DND-41 (cell line): Measurements from ENCODE around the gene MIOX.
A peak's percentile ranks its signal among the peaks of the same experiment; 100 is the strongest.

Source experiments
- ATAC-seq: fragments of 200-7000 bp; cut with Tn5 transposase; 3 replicates; pipeline ENCODE4 v1.9.1; 2021; ENCODE audit warnings: low read depth; ENCODE audit not compliant: insufficient read depth
- DNase-seq: peaks from one replicate; pipeline ENCODE4 v3.0.0-alpha.2; 2020
- H2AFZ ChIP-seq: 2 replicates; pipeline ENCODE4 v1.6.0; 2012; ENCODE audit warnings: low read depth, low read length
- H3K27ac ChIP-seq: 2 replicates; pipeline ENCODE4 v1.5.1; 2012; ENCODE audit warnings: low read length, inconsistent platforms
- H3K27me3 ChIP-seq: fragments of 200-600 bp; sonication (generic); 2 replicates; pipeline ENCODE4 v1.6.0; 2012; ENCODE audit warnings: low read length, mild to moderate bottlenecking, inconsistent platforms; ENCODE audit not compliant: insufficient read depth, poor library complexity
- H3K36me3 ChIP-seq: 2 replicates; pipeline ENCODE4 v1.5.1; 2012; ENCODE audit warnings: low read length, inconsistent platforms; ENCODE audit not compliant: insufficient read depth
- H3K4me1 ChIP-seq: 2 replicates; pipeline ENCODE4 v1.5.1; 2012; ENCODE audit warnings: mild to moderate bottlenecking, low read length; ENCODE audit not compliant: insufficient read depth
- H3K4me2 ChIP-seq: 2 replicates; pipeline ENCODE4 v1.6.0; 2012; ENCODE audit warnings: mild to moderate bottlenecking, moderate library complexity, low read length, inconsistent platforms; ENCODE audit not compliant: insufficient read depth
- H3K4me3 ChIP-seq, 2 experiments: fragments of 200-600 bp in 1 of 2; shearing (Covaris generic) in 1 of 2; 2 replicates each; pipeline ENCODE4 v1.5.1; 2012 to 2016; ENCODE audit warnings: inconsistent platforms in 2 of 2, low read length in 2 of 2, mild to moderate bottlenecking in 2 of 2, low read depth in 1 of 2, moderate library complexity in 1 of 2
- H3K79me2 ChIP-seq: 2 replicates; pipeline ENCODE4 v1.6.0; 2012; ENCODE audit warnings: low read length, inconsistent platforms; ENCODE audit not compliant: insufficient read depth
- H3K9ac ChIP-seq: 2 replicates; pipeline ENCODE4 v1.6.0; 2012; ENCODE audit warnings: low read depth, mild to moderate bottlenecking, inconsistent platforms, low read length, moderate library complexity
- H3K9me3 ChIP-seq: 2 replicates; pipeline ENCODE4 v1.5.1; 2012; ENCODE audit warnings: low read length, moderate library complexity, mild to moderate bottlenecking, inconsistent platforms; ENCODE audit not compliant: insufficient read depth, severe bottlenecking
- H4K20me1 ChIP-seq: 2 replicates; pipeline ENCODE4 v1.6.0; 2012; ENCODE audit warnings: low read length; ENCODE audit not compliant: insufficient read depth
- CTCF ChIP-seq: IDR thresholded peaks from 2 replicates; pipeline ENCODE4 v1.5.1; 2012; ENCODE audit warnings: borderline replicate concordance, low read length, moderate library complexity, mild to moderate bottlenecking; ENCODE audit not compliant: poor library complexity, severe bottlenecking; ENCODE audit errors: extremely low read depth
- EZH2 ChIP-seq: IDR thresholded peaks from 3 replicates; pipeline ENCODE4 v1.6.1; 2012; ENCODE audit warnings: borderline replicate concordance, low read depth, mild to moderate bottlenecking, moderate library complexity, low read length, inconsistent platforms; ENCODE audit not compliant: severe bottlenecking

Gene MIOX

GRCh38 chr22:50507421-50507990 lies 20.8 kb downstream of the MIOX start, which contains the start of gene LMF2:
LMF2 (minus strand) TSS chr22:50507702; CDS start chr22:50507675, 27 bp downstream.
- ATAC-seq, result peak; percentile 78
- TF ChIP-seq EZH2, result no peak
- TF ChIP-seq CTCF, result no peak
- peak within 1 kb of the TSS; percentile 97 for H3K27ac ChIP-seq

GRCh38 chr22:50507991-50508884 lies 21.6 kb downstream of the MIOX start, which contains the start of gene NCAPH2:
NCAPH2 (plus strand) TSS chr22:50508224; CDS start chr22:50508338, 114 bp downstream.
- H3K9ac ChIP-seq, result peak within 1 kb of the TSS; percentile 87
- H2AFZ ChIP-seq, result peak within 1 kb of the TSS; percentile 98
- ATAC-seq (peak; percentile 71), DNase-seq (peak; percentile 98)
- H3K27me3 ChIP-seq, result no peaks in the 10 kb centered on the region
- H3K27ac ChIP-seq, result peak within 1 kb of the TSS; percentile 97
- peaks cover 56% of the 10 kb centered on the region for H3K4me1 ChIP-seq
- H3K9me3 ChIP-seq, result no peaks in the 10 kb centered on the region
- H3K4me2 ChIP-seq, result peak within 1 kb of the TSS; percentile 99
- TF ChIP-seq CTCF (peak; percentile 9), EZH2 (no peak)
- H4K20me1 ChIP-seq, result peaks cover 35% of the 10 kb centered on the region
- H3K4me3 ChIP-seq, result peak within 1 kb of the TSS; percentile 93 to 98
- H3K36me3 ChIP-seq, result peaks cover 49% of the 10 kb centered on the region
- peaks cover 79% of the 10 kb centered on the region for H3K79me2 ChIP-seq

More at GRCh38 chr22:50507421-50507990, 20.8 kb downstream of the MIOX start, which contains the start of gene LMF2:
- Histone ChIP-seq H3K79me2 (peaks cover 72% of the 10 kb centered on the region), H2AFZ (peak within 1 kb of the TSS; percentile 98), H3K36me3 (peaks cover 49% of the 10 kb centered on the region), H3K4me2 (peak within 1 kb of the TSS; percentile 99), H3K4me3 (peak within 1 kb of the TSS; percentile 93 to 98), H3K9ac (peak within 1 kb of the TSS; percentile 87), H3K4me1 (peaks cover 51% of the 10 kb centered on the region), H4K20me1 (peaks cover 29% of the 10 kb centered on the region), H3K27me3 (no peaks in the 10 kb centered on the region), H3K9me3 (no peaks in the 10 kb centered on the region)
- DNase-seq, result peak; percentile 93

GRCh38 chr22:50508897-50509296 lies 22.2 kb downstream of the MIOX start:
- no peaks in the 10 kb centered on the region for H3K27me3 ChIP-seq
- no peaks in the 10 kb centered on the region for H3K9me3 ChIP-seq
- no peak for TF ChIP-seq CTCF
- no peak for TF ChIP-seq EZH2
- DNase-seq (no peak), ATAC-seq (0 out of 3 replicates have a peak, but pooled peaks have one; percentile 5)
- peaks cover 45% of the 10 kb centered on the region for H3K36me3 ChIP-seq
- peak overlapping the region; percentile 89 for H3K4me2 ChIP-seq
- peak overlapping the region; percentile 67 for H3K9ac ChIP-seq
- peaks cover 42% of the 10 kb centered on the region for H4K20me1 ChIP-seq
- 0 out of 2 replicates have a peak overlapping the region, but pooled peaks have one; percentile 90 for H2AFZ ChIP-seq
- peak overlapping the region; percentile 94 for H3K27ac ChIP-seq
- peaks cover 86% of the 10 kb centered on the region for H3K79me2 ChIP-seq
- H3K4me1 ChIP-seq, result peaks cover 57% of the 10 kb centered on the region
- H3K4me3 ChIP-seq, result peak overlapping the region; percentile 43 to 64
